ENCODE results near the gene SLIT1. TPM values are rescaled to one million over a fixed set of nuclear protein-coding genes. Genes with fewer than 3 reads are reported as not detected.

SLIT1 gene
- total RNA-seq, 1 donor = not detected

- H3K27me3 ChIP-seq (ENCODE audit: insufficient read depth, low read length) = no peaks in the 10 kb centered on the region
- H4K20me1 ChIP-seq (ENCODE audit: insufficient read depth, low read length) = no peaks in the 10 kb centered on the region
- no peaks in the 10 kb centered on the region for H3K9me3 ChIP-seq (ENCODE audit: low read depth, low read length)
- H3K27ac ChIP-seq (ENCODE audit: low read depth, low read length) = peak overlapping the region; percentile 48
- TF ChIP-seq CTCF (IDR thresholded peaks at IDR 0.05; ENCODE audit: extremely low read depth, low read depth, low read length) = no peak
- no peaks in the 10 kb centered on the region for H3K79me2 ChIP-seq (ENCODE audit: insufficient read depth, low read length)
- H3K4me1 ChIP-seq (ENCODE audit: insufficient read depth, low read length) = peaks cover 31% of the 10 kb centered on the region
- H3K36me3 ChIP-seq (ENCODE audit: insufficient read depth, low read length) = no peaks in the 10 kb centered on the region
- H3K4me3 ChIP-seq (ENCODE audit: insufficient read depth, low read length) = no peak overlapping the region
- no peak overlapping the region for H3K4me2 ChIP-seq (ENCODE audit: insufficient read depth, low read length)
- DNase-seq (ENCODE audit: insufficient read length, low spot score, missing footprints) = no peak
- H2AFZ ChIP-seq (ENCODE audit: low read length) = no peak overlapping the region
Observed at GRCh38 chr10:96988426-96988825, 197.3 kb downstream of the SLIT1 start.

- no peaks in the 10 kb centered on the region for H4K20me1 ChIP-seq (ENCODE audit: insufficient read depth, low read length)
- peak overlapping the region; percentile 48 for H3K27ac ChIP-seq (ENCODE audit: low read depth, low read length)
- no peaks in the 10 kb centered on the region for H3K79me2 ChIP-seq (ENCODE audit: insufficient read depth, low read length)
- DNase-seq (ENCODE audit: insufficient read length, low spot score, missing footprints) = peak; percentile 60
- H3K4me3 ChIP-seq (ENCODE audit: insufficient read depth, low read length) = no peak overlapping the region
- H3K4me1 ChIP-seq (ENCODE audit: insufficient read depth, low read length) = peaks cover 31% of the 10 kb centered on the region
- no peak overlapping the region for H2AFZ ChIP-seq (ENCODE audit: low read length)
- TF ChIP-seq CTCF (IDR thresholded peaks at IDR 0.05; ENCODE audit: extremely low read depth, low read depth, low read length) = no peak
- peak overlapping the region; percentile 33 for H3K4me2 ChIP-seq (ENCODE audit: insufficient read depth, low read length)
- no peaks in the 10 kb centered on the region for H3K36me3 ChIP-seq (ENCODE audit: insufficient read depth, low read length)
- no peaks in the 10 kb centered on the region for H3K27me3 ChIP-seq (ENCODE audit: insufficient read depth, low read length)
- H3K9me3 ChIP-seq (ENCODE audit: low read depth, low read length) = no peaks in the 10 kb centered on the region
Observed at GRCh38 chr10:96987842-96988175, 197.9 kb downstream of the SLIT1 start.

GRCh38 chr10:96987141-96987841, 198.5 kb downstream of the SLIT1 start:
- H3K27ac ChIP-seq (ENCODE audit: low read depth, low read length) = no peak overlapping the region
- no peak overlapping the region for H3K4me2 ChIP-seq (ENCODE audit: insufficient read depth, low read length)
- no peaks in the 10 kb centered on the region for H3K9me3 ChIP-seq (ENCODE audit: low read depth, low read length)
- no peak overlapping the region for H2AFZ ChIP-seq (ENCODE audit: low read length)
- H3K4me1 ChIP-seq (ENCODE audit: insufficient read depth, low read length) = peaks cover 31% of the 10 kb centered on the region
- TF ChIP-seq CTCF (IDR thresholded peaks at IDR 0.05; ENCODE audit: extremely low read depth, low read depth, low read length) = no peak
- peaks cover 3% of the 10 kb centered on the region for H3K36me3 ChIP-seq (ENCODE audit: insufficient read depth, low read length)
- H4K20me1 ChIP-seq (ENCODE audit: insufficient read depth, low read length) = no peaks in the 10 kb centered on the region
- DNase-seq (ENCODE audit: insufficient read length, low spot score, missing footprints) = no peak
- H3K27me3 ChIP-seq (ENCODE audit: insufficient read depth, low read length) = no peaks in the 10 kb centered on the region
- no peaks in the 10 kb centered on the region for H3K79me2 ChIP-seq (ENCODE audit: insufficient read depth, low read length)
- H3K4me3 ChIP-seq (ENCODE audit: insufficient read depth, low read length) = no peak overlapping the region

GRCh38 chr10:96986200-96986856, 199.4 kb downstream of the SLIT1 start:
- no peak overlapping the region for H3K4me2 ChIP-seq (ENCODE audit: insufficient read depth, low read length)
- H3K79me2 ChIP-seq (ENCODE audit: insufficient read depth, low read length) = no peaks in the 10 kb centered on the region

More at GRCh38 chr10:96986200-96986856, 199.4 kb downstream of the SLIT1 start:
- peaks cover 11% of the 10 kb centered on the region for H3K36me3 ChIP-seq (ENCODE audit: insufficient read depth, low read length)
- no peak overlapping the region for H3K27ac ChIP-seq (ENCODE audit: low read depth, low read length)
- peaks cover 23% of the 10 kb centered on the region for H3K4me1 ChIP-seq (ENCODE audit: insufficient read depth, low read length)
- no peaks in the 10 kb centered on the region for H4K20me1 ChIP-seq (ENCODE audit: insufficient read depth, low read length)
- no peak for TF ChIP-seq CTCF (IDR thresholded peaks at IDR 0.05; ENCODE audit: extremely low read depth, low read depth, low read length)
- no peaks in the 10 kb centered on the region for H3K9me3 ChIP-seq (ENCODE audit: low read depth, low read length)
- no peaks in the 10 kb centered on the region for H3K27me3 ChIP-seq (ENCODE audit: insufficient read depth, low read length)
- DNase-seq (ENCODE audit: insufficient read length, low spot score, missing footprints) = peak; percentile 36
- no peak overlapping the region for H3K4me3 ChIP-seq (ENCODE audit: insufficient read depth, low read length)
- no peak overlapping the region for H2AFZ ChIP-seq (ENCODE audit: low read length)

Measured in osteoblast (primary cell).